Prostate gland (tissue), 2 donors: Measurements from ENCODE around the gene NOTUM. TPM values are rescaled to one million over a fixed set of nuclear protein-coding genes. Genes with fewer than 3 reads are reported as not detected.

Experiments used
- DNase-seq: peaks from one replicate; pipeline ENCODE4 v3.0.0-alpha.2; 2019; ENCODE audit warnings: low spot score
- H3K27ac ChIP-seq, 2 donors: fragments of 200-600 bp; sonication (generic); 2 replicates each; pipeline ENCODE4 v1.5.1; 2017 to 2019
- H3K27me3 ChIP-seq: fragments of 200-600 bp; sonication (generic); replicated peaks from 2 replicates; pipeline ENCODE4 v1.5.1; 2019; ENCODE audit not compliant: insufficient read depth
- H3K36me3 ChIP-seq, 2 donors: fragments of 200-600 bp; sonication (generic); 1 replicate in 1 of 2; 2 replicates in 1 of 2; pipeline versions ENCODE4 v1.5.1 to v1.8.1; 2017 to 2019
- H3K4me1 ChIP-seq: fragments of 200-600 bp; sonication (generic); replicated peaks from 2 replicates; pipeline ENCODE4 v1.5.1; 2019
- H3K4me3 ChIP-seq, 2 donors: fragments of 200-600 bp; sonication (generic); 2 replicates each; pipeline ENCODE4 v1.5.1; 2017 to 2019
- H3K9me3 ChIP-seq: fragments of 200-600 bp; sonication (generic); 2 replicates; pipeline ENCODE4 v1.5.1; 2017
- POLR2A ChIP-seq: fragments of 450-650 bp; IDR thresholded peaks from one replicate; pipeline ENCODE4 v1.6.1; 2016; ENCODE audit warnings: antibody characterized with exemption, mild to moderate bottlenecking
- POLR2AphosphoS5 ChIP-seq: sonication (generic); formaldehyde crosslinking; IDR thresholded peaks from one replicate; pipeline ENCODE4 v1.6.1; 2017; ENCODE audit warnings: antibody characterized with exemption
- WGBS: methylation state at CpG from one replicate; pipeline ENCODE4 v1.1.5; 2018; 5-methylcytosine and 5-hydroxymethylcytosine counted together
- intact Hi-C: fragments of 100-400 bp; cut with DNase I; formaldehyde crosslinking; loops from one replicate; pipeline ENCODE4 v1.14.2; 2022
- total RNA-seq, 2 donors: library from RNA; depleted of rRNA; stranded (reverse); fragments of >200 nt; gene quantifications; one replicate each; pipeline ENCODE4 v1.1.0, GENCODE V29; 2016
- TF ChIP-seq, protein P1 (sequence below), 4 experiments: fragments of 200-600 bp in 2 of 4; fragments of 450-650 bp in 2 of 4; sonication (generic) in 2 of 4; IDR thresholded peaks; 1 replicate in 3 of 4; 2 replicates in 1 of 4; pipeline ENCODE4 v1.5.1; 2016 to 2019; ENCODE audit warnings: antibody characterized with exemption in 4 of 4, mild to moderate bottlenecking in 2 of 4, moderate library complexity in 2 of 4

The NOTUM gene
- total RNA-seq, 2 donors from 2014 or later = 0.50 to 8.3 TPM

DNA sequence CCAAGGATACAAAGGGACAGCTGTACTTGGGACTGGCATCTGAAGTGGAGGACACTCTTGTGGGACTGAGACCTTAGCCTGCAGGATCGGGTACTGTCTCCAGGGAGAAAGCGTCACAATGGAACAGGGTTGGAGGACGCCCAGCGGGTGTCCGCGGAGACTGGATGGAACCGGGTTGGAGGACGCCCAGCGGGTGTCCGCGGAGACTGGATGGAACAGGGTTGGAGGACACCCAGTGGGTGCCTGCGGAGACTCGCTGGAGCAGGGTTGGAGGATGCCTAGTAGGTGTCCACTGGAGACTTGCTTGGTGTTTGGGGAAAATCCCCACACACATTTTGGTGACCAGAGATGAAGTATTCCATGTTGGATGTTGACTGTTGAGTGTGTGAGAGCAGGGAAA, 13.8 kb downstream of the NOTUM start, which contains the start of gene MYADML2:
TSS of gene MYADML2 (minus strand) at position 45 of the 400 bp plus-strand sequence. CDS start 5,492 bp downstream, outside the sequence.
- no peak for DNase-seq
- Histone ChIP-seq H3K27me3 (no peaks in the 10 kb centered on the region), H3K36me3 (no peaks in the 10 kb centered on the region), H3K4me3 (no peak within 1 kb of the TSS), H3K27ac (no peak within 1 kb of the TSS), H3K4me1 (no peaks in the 10 kb centered on the region), H3K9me3 (no peaks in the 10 kb centered on the region)
- WGBS = 79% methylated on average over 13 of the region's 13 CpGs
- intact Hi-C loops = no loop called here
- TF ChIP-seq, protein P1, sequence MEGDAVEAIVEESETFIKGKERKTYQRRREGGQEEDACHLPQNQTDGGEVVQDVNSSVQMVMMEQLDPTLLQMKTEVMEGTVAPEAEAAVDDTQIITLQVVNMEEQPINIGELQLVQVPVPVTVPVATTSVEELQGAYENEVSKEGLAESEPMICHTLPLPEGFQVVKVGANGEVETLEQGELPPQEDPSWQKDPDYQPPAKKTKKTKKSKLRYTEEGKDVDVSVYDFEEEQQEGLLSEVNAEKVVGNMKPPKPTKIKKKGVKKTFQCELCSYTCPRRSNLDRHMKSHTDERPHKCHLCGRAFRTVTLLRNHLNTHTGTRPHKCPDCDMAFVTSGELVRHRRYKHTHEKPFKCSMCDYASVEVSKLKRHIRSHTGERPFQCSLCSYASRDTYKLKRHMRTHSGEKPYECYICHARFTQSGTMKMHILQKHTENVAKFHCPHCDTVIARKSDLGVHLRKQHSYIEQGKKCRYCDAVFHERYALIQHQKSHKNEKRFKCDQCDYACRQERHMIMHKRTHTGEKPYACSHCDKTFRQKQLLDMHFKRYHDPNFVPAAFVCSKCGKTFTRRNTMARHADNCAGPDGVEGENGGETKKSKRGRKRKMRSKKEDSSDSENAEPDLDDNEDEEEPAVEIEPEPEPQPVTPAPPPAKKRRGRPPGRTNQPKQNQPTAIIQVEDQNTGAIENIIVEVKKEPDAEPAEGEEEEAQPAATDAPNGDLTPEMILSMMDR (IDR thresholded peaks at IDR 0.05) = no peak
- TF ChIP-seq POLR2A (no peak), POLR2AphosphoS5 (no peak)

DNA sequence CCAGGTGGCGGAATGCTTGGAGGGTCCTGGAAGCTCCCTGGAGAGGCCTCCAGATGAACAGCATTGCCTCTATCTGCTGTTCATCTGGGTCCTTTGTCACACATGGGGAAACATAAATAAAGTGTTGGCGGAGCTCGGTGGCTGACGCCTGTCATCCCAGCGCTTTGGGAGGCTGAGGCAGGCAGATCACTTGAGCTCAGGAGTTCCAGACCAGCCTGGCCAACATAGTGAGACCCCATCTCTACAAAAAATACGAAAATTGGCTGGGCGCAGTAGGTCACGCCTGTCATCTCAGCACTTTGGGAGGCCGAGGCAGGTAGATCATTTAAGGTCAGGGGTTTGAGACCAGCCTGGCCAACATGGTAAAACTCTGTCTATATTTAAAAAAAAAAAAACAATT, 16.1 kb downstream of the NOTUM start:
- TF ChIP-seq POLR2AphosphoS5 (no peak), POLR2A (no peak)
- TF ChIP-seq, protein P1 (IDR thresholded peaks at IDR 0.05) = no peak
- intact Hi-C loops = no loop called here
- Histone ChIP-seq H3K36me3 (no peaks in the 10 kb centered on the region), H3K4me1 (no peaks in the 10 kb centered on the region), H3K9me3 (no peaks in the 10 kb centered on the region), H3K27ac (no peak overlapping the region), H3K4me3 (no peak overlapping the region), H3K27me3 (no peaks in the 10 kb centered on the region)
- no peak for DNase-seq
- 88% methylated on average over 9 of the region's 9 CpGs for WGBS

DNA sequence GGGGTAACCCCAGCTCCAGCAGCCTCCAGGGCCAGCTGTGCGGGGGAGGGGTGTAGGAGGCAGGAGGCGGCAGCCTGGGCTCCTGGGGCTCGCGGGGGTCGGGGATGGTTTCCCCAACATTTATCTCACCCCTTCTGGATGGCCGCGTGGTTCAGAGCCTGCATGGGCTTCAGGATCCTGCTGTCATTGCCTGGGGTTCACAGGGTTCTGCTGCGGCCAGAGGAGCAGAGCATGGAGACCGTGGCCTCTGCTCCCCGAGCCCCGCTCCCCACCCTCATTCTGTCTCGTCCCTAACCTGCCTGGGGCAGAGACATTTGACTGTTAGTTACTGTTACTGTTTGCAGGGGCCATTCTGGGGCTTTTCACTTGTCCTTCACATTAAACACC, 18.8 kb downstream of the NOTUM start:
- DNase-seq = no peak
- 58% methylated on average over 10 of the region's 12 CpGs for WGBS
- no peaks in the 10 kb centered on the region for H3K9me3 ChIP-seq
- TF ChIP-seq POLR2A (no peak), POLR2AphosphoS5 (no peak)
- TF ChIP-seq, protein P1 (IDR thresholded peaks at IDR 0.05) = no peak
- no peak overlapping the region for H3K4me3 ChIP-seq
- intact Hi-C loops = no loop called here
- H3K27ac ChIP-seq = no peak overlapping the region
- no peaks in the 10 kb centered on the region for H3K4me1 ChIP-seq
- H3K36me3 ChIP-seq = no peaks in the 10 kb centered on the region
- no peaks in the 10 kb centered on the region for H3K27me3 ChIP-seq

DNA sequence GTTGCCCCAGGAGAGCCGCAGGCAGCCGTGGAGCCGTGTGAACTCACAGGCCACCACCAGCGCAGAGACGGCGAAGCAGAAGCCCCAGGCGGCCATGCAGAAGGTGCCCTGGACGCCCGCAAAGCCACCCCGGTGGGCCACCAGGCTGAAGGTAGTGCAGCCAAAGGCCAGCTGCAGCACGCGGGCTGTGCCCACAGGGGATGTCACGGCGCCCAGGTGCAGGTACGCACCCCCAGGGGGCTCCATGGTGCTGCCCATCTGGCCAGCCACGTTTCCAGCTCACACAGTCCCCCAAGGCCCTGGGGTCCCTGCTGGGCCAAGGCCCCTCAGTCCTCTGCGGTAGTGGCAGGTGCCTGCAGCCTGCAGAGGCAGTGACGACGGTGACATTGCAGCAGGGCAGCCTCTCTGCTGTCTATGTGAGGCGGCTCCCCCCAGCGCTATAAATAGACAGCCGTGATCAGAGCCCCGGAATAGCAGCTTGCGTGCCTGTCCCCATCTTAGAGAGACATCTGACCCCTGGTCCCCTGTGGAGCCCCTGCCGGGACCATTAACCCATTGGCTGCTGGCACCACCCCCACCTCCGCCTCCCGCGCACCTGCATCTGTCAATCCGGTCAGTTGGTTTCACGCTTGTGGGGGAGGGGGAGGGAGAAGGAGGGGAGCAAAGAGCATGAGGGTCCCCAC, 19.4 kb downstream of the NOTUM start:
- intact Hi-C loops = no loop called here
- Histone ChIP-seq H3K27me3 (no peaks in the 10 kb centered on the region), H3K4me3 (no peak overlapping the region), H3K36me3 (no peaks in the 10 kb centered on the region), H3K4me1 (no peaks in the 10 kb centered on the region), H3K9me3 (no peaks in the 10 kb centered on the region), H3K27ac (no peak overlapping the region)
- WGBS = 44% methylated on average over 27 of the region's 30 CpGs
- DNase-seq = no peak
- no peak for TF ChIP-seq POLR2A
- TF ChIP-seq, protein P1 (IDR thresholded peaks at IDR 0.05) = no peak
- TF ChIP-seq POLR2AphosphoS5 = no peak
